Liver (tissue), 3 donors: ENCODE results near the gene SETD1A.

Source experiments
- CTCF ChIP-seq: fragments of 150-350 bp; IDR thresholded peaks from 2 replicates; pipeline ENCODE4 v1.5.1; 2017; ENCODE audit warnings: improper control_type of control experiment, low read depth, low read length; ENCODE audit not compliant: missing input control
- GABPA ChIP-seq, 2 donors: IDR thresholded peaks in 1 of 2; conservative IDR thresholded peaks in 1 of 2; 2 replicates each; pipeline ENCODE4 v1.6.1; 2016; ENCODE audit warnings: antibody characterized with exemption in 2 of 2, mild to moderate bottlenecking in 1 of 2, moderate library complexity in 1 of 2
- RXRA ChIP-seq, 2 donors: IDR thresholded peaks; 2 replicates each; pipeline ENCODE4 v1.6.1; 2017 to 2018; ENCODE audit warnings: antibody characterized with exemption in 2 of 2, mild to moderate bottlenecking in 1 of 2
- YY1 ChIP-seq: IDR thresholded peaks from 2 replicates; pipeline ENCODE4 v1.6.1; 2016; ENCODE audit warnings: antibody characterized with exemption, mild to moderate bottlenecking
- donor health status: healthy.
- donor health status: healthy.

- TF ChIP-seq GABPA (IDR thresholded peaks at IDR 0.05 in 1 of 2, conservative IDR thresholded peaks at IDR 0.05 in 1 of 2) (peak; percentile 97 to 99), CTCF (no peak), RXRA (IDR thresholded peaks at IDR 0.05) (peak; percentile 58 to 70), YY1 (no peak)
Observed at GRCh38 chr16:31032736-31033708, 75.5 kb downstream of the SETD1A start, which contains the start of gene STX4.
